ENCODE data around the gene RRAD.

RRAD gene

GRCh38 chr16:66910175-66910940, 15.0 kb downstream of the RRAD start:
- no peaks in the 10 kb centered on the region for H3K36me3 Mint-ChIP-seq (ENCODE audit: low read depth)
- no peaks in the 10 kb centered on the region for H3K9me3 Mint-ChIP-seq
- H3K27ac Mint-ChIP-seq, result no peak overlapping the region
- intact Hi-C loops (cut with micrococcal nuclease), result no loop called here
- peaks cover 35% of the 10 kb centered on the region for H3K27me3 Mint-ChIP-seq
- no peaks in the 10 kb centered on the region for H3K4me1 Mint-ChIP-seq (ENCODE audit: low read depth)
- H3K4me3 Mint-ChIP-seq, result no peak overlapping the region

DNA sequence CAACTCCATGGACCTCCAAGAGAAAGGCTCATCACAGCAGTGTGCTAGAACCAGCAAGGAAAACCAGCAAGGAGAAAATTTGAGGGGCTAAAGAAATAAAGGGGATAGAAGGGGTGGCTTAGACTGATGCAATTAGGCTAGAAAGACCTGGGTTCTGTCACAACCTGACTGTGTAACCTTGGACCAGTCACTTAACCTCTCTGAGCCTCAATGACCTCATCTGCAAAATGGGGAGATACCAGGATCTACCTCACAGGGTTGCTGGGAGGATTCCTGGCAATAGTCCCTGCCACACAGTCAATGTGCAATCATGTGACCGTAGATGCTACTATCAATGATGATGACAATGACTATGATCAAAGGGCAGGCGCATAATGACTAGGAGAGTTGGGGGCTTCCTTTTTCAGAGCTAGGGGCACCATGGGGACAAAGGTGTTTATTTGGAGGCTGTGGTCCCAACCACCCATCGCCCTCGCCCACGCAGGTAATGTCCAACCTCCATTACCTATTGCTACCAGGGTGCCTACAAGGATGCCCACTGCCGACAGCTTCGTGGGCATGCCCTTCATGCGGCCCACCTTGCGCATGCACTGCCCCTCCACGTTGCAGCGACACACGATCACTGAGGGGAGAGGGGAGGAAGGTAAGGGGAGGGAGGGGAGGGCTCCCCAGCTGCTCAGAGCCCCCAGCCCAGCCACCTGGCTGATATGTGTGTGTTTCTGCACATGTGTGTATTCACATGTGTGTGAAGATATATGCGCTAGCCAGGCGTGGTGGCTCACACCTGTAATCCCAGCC, 16.4 kb downstream of the RRAD start:
- no peaks in the 10 kb centered on the region for H3K4me1 Mint-ChIP-seq (ENCODE audit: low read depth)
- H3K9me3 Mint-ChIP-seq, result no peaks in the 10 kb centered on the region
- H3K36me3 Mint-ChIP-seq (ENCODE audit: low read depth), result no peaks in the 10 kb centered on the region
- peaks cover 29% of the 10 kb centered on the region for H3K27me3 Mint-ChIP-seq
- H3K4me3 Mint-ChIP-seq, result no peak overlapping the region
- H3K27ac Mint-ChIP-seq, result no peak overlapping the region
- intact Hi-C loops (cut with micrococcal nuclease), result no loop called here

- no peak overlapping the region for H3K4me3 Mint-ChIP-seq
- intact Hi-C loops (cut with micrococcal nuclease), result no loop called here
- no peaks in the 10 kb centered on the region for H3K4me1 Mint-ChIP-seq (ENCODE audit: low read depth)
- H3K9me3 Mint-ChIP-seq, result no peaks in the 10 kb centered on the region
- peaks cover 34% of the 10 kb centered on the region for H3K27me3 Mint-ChIP-seq
- H3K27ac Mint-ChIP-seq, result no peak overlapping the region
- H3K36me3 Mint-ChIP-seq (ENCODE audit: low read depth), result no peaks in the 10 kb centered on the region
Measured at GRCh38 chr16:66908116-66908515, 17.2 kb downstream of the RRAD start.

DNA sequence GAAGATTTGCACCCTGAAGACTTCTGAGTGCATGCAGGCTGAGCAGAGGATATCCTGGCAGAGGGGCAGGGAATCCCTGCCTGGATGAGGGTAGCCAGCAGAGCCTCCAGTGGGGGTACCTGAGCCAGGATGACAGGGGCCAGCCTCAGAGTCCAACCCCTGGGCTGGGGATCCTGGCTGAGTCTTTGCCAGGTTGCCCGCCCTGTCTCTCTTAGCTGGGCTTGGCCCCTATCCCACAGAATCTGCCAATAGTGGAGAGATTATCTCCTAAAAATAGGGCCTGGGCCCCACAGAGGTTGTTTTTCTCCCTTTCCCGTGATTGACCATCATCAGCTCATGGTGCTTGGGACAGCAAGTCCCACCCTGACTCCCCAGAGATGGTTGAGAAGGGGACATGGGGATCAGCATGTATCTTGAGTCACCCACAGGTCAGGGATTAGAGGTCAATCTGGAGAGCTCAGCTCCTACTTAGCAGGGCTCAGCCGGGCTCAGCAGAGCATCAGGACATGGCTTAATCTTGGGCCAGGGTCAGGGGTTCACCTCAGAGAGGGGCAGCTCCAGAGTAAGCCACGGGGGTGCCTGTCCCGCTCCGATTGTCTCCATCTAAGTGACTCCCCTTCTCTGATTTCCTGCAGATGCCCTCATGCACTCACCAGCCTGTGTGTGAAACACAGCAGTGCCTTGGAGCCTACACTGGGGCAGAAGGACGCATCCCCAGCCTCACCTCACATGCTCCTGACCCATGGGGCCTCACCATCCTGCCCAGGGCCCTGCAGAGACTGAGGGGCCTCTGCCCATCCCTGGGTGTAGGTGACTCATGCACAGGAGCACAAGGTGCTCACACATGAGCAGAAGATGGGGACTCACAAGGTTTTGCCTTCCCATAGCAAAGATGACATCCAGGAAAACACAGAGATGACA, 18.2 kb downstream of the RRAD start:
- Mint-ChIP-seq H3K36me3 (ENCODE audit: low read depth) (no peaks in the 10 kb centered on the region), H3K4me3 (no peak overlapping the region), H3K9me3 (no peaks in the 10 kb centered on the region), H3K27ac (no peak overlapping the region), H3K27me3 (peaks cover 34% of the 10 kb centered on the region), H3K4me1 (ENCODE audit: low read depth) (no peaks in the 10 kb centered on the region)
- intact Hi-C loops (cut with micrococcal nuclease), result no loop called here

DNA sequence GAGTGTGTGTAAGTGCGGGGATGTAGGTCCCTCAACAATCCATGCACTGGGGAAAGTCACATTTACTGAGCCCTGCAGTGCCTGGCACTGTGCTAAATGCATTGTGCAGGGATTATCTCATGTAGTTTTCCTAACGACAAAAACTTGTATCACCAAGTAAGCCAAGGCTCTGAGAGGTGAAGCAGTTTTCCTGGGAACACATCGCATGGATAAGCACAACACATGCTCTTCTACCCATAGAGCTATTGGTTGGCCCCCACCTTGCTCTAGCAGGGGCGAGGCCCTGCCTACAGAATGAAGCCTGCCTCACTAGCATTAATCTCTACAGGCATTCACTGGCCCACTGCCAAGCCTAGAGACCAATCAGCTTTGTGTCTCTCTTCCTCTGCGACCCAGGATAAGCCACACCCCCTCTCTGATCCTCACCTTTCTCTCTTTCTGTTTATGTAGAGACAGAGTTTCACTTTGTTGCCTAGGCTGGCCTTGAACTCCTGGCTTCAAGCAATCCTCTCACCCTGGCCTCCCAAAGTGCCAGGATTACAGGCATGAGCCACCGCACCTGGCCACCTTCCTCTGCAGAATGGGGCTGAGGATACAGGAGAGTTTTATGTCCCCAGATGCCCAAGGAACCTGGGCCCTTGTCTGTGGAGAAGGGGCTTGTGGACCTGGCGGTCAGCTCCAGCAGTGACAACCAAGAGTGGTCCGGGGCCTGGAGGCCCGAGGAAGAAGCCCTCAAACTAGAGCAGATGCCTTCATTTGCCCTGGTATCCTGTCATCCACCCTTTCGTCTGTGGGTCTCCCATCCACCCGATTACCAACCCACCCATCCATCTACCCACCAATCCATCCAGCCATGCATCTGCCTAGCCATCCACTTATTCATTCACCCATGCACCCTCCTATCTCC, 19.4 kb downstream of the RRAD start:
- no peak overlapping the region for H3K27ac Mint-ChIP-seq
- H3K9me3 Mint-ChIP-seq, result no peaks in the 10 kb centered on the region
- no peaks in the 10 kb centered on the region for H3K4me1 Mint-ChIP-seq (ENCODE audit: low read depth)
- no peak overlapping the region for H3K4me3 Mint-ChIP-seq
- H3K36me3 Mint-ChIP-seq (ENCODE audit: low read depth), result no peaks in the 10 kb centered on the region
- intact Hi-C loops (cut with micrococcal nuclease), result no loop called here
- peaks cover 31% of the 10 kb centered on the region for H3K27me3 Mint-ChIP-seq

GRCh38 chr16:66904846-66905632, 20.3 kb downstream of the RRAD start:
- peaks cover 3% of the 10 kb centered on the region for H3K4me1 Mint-ChIP-seq (ENCODE audit: low read depth)
- H3K27me3 Mint-ChIP-seq, result peaks cover 27% of the 10 kb centered on the region
- intact Hi-C loops (cut with micrococcal nuclease), result no loop called here
- no peak overlapping the region for H3K4me3 Mint-ChIP-seq
- H3K27ac Mint-ChIP-seq, result no peak overlapping the region
- no peaks in the 10 kb centered on the region for H3K9me3 Mint-ChIP-seq
- no peaks in the 10 kb centered on the region for H3K36me3 Mint-ChIP-seq (ENCODE audit: low read depth)

- H3K4me3 Mint-ChIP-seq, result no peak overlapping the region
- no peak overlapping the region for H3K27ac Mint-ChIP-seq
- H3K4me1 Mint-ChIP-seq (ENCODE audit: low read depth), result peaks cover 9% of the 10 kb centered on the region
- no peaks in the 10 kb centered on the region for H3K9me3 Mint-ChIP-seq
- peaks cover 29% of the 10 kb centered on the region for H3K27me3 Mint-ChIP-seq
- no peaks in the 10 kb centered on the region for H3K36me3 Mint-ChIP-seq (ENCODE audit: low read depth)
- intact Hi-C loops (cut with micrococcal nuclease), result no loop called here
Measured at GRCh38 chr16:66904428-66904845, 20.9 kb downstream of the RRAD start.

DNA sequence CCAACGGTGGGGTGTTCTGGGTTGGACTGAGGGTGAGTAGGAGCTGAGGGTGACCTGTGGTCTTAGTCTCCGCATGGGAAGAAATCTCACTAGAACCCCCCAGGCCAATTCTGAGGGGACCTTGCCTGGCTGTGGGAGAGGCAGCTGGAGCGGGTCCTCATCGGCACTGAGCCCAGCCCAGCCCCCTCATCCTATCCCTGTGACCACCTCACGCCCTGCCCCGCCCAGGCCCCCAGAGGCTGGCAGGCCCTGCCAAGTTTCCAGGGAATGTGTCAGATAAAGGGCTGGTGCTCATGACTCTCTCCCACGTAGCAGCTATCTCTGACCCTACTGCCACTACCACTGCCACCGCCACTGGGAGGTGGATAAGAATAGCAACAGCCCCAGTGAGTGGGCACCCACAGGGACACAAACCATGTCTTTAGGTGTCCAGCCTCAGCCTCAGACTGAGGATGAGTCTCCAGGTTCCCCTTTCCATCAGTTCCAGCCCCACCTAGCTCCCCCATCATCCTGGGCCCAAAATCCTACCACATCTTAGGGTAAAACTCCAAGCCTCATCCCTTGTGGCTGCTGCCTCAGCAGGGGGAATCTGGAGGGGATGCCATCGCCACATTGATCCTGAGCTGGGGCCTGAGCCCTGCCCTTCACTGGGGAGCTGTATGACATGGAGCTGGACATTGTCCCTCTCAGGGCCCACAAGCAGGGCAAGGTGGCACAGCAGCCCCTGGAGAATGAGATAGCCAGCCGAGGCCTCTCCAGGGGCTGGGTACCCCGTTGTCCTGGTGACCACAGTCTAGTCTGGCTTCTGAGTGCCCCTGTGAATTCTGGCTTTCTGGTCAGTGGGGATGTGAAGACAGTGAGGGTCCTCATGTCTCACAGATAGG, 21.5 kb downstream of the RRAD start:
- intact Hi-C loops (cut with micrococcal nuclease), result no loop called here
- H3K9me3 Mint-ChIP-seq, result no peaks in the 10 kb centered on the region
- no peak overlapping the region for H3K27ac Mint-ChIP-seq
- peaks cover 31% of the 10 kb centered on the region for H3K27me3 Mint-ChIP-seq
- no peaks in the 10 kb centered on the region for H3K36me3 Mint-ChIP-seq (ENCODE audit: low read depth)
- H3K4me1 Mint-ChIP-seq (ENCODE audit: low read depth), result peaks cover 11% of the 10 kb centered on the region
- H3K4me3 Mint-ChIP-seq, result no peak overlapping the region

- no peak overlapping the region for H3K4me3 Mint-ChIP-seq
- H3K4me1 Mint-ChIP-seq (ENCODE audit: low read depth), result peaks cover 11% of the 10 kb centered on the region
- H3K27me3 Mint-ChIP-seq, result peaks cover 24% of the 10 kb centered on the region
- intact Hi-C loops (cut with micrococcal nuclease), result no loop called here
- no peak overlapping the region for H3K27ac Mint-ChIP-seq
- no peaks in the 10 kb centered on the region for H3K9me3 Mint-ChIP-seq
- H3K36me3 Mint-ChIP-seq (ENCODE audit: low read depth), result no peaks in the 10 kb centered on the region
Measured at GRCh38 chr16:66902648-66903543, 22.4 kb downstream of the RRAD start.

- Mint-ChIP-seq H3K27me3 (peaks cover 22% of the 10 kb centered on the region), H3K4me3 (no peak overlapping the region), H3K4me1 (ENCODE audit: low read depth) (peaks cover 11% of the 10 kb centered on the region), H3K27ac (no peak overlapping the region), H3K36me3 (ENCODE audit: low read depth) (no peaks in the 10 kb centered on the region), H3K9me3 (no peaks in the 10 kb centered on the region)
- intact Hi-C loops (cut with micrococcal nuclease), result no loop called here
Measured at GRCh38 chr16:66901626-66902025, 23.7 kb downstream of the RRAD start.

DNA sequence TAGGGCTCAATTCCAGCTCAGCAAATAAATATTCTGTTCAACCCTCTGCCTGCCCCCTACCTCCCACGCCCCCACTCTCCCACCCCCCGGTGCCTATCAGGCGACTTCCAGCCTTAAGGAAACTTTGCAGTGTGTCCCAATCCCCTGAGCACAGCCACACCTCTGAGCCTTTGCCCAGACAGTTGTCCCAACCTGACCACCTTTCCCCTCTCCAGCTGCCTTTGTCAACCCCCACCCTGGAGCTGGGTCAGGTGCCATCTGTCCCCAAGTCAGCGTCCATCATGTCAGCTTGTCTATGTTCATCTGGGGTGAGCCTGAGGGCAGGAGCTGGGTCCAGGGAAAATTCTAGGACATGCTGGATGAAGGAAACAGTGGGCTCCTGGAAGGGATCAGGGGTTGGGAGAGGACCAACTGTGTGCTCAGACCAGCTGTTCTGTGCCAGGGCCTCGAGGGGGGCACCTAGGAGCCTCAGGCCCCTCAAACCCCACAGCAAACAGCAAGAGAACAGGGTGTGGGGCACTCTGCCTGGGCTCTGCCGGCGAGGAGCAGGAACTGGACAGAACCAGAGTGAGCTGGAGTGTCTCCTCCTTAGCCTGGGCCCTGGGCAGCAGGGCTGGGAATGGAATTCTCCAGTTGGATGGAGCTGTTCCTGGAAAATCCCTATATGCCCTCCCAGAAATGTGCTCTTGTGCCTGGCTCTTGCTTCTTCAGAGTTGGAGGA, 24.5 kb downstream of the RRAD start:
- peaks cover 11% of the 10 kb centered on the region for H3K4me1 Mint-ChIP-seq (ENCODE audit: low read depth)
- H3K36me3 Mint-ChIP-seq (ENCODE audit: low read depth), result no peaks in the 10 kb centered on the region
- H3K27me3 Mint-ChIP-seq, result peaks cover 22% of the 10 kb centered on the region
- H3K27ac Mint-ChIP-seq, result no peak overlapping the region
- H3K9me3 Mint-ChIP-seq, result no peaks in the 10 kb centered on the region
- intact Hi-C loops (cut with micrococcal nuclease), result no loop called here
- no peak overlapping the region for H3K4me3 Mint-ChIP-seq
